Right forelimb (tissue), 1 donor: Measurements from ENCODE around the gene NEK4.

Experiments used
- DNase-seq: peaks from one replicate; pipeline ENCODE4 v3.0.0-alpha.2; 2018

The NEK4 gene

GRCh38 chr3:52770496-52771333 is at the start of gene NEK4:
NEK4 (minus strand) TSS chr3:52770940; CDS start chr3:52770746, 194 bp downstream.
- peak; percentile 93 for DNase-seq

GRCh38 chr3:52819936-52820335 is 49.2 kb upstream of the NEK4 start:
- no peak for DNase-seq

GRCh38 chr3:52817860-52818259 is 47.1 kb upstream of the NEK4 start:
- DNase-seq = no peak

- no peak for DNase-seq
Observed at GRCh38 chr3:52817221-52817620, 46.5 kb upstream of the NEK4 start.

GRCh38 chr3:52816654-52817053 is 45.9 kb upstream of the NEK4 start:
- DNase-seq = no peak

- DNase-seq = no peak
Observed at GRCh38 chr3:52816199-52816598, 45.5 kb upstream of the NEK4 start.

- no peak for DNase-seq
Observed at GRCh38 chr3:52813810-52814209, 43.1 kb upstream of the NEK4 start.

- no peak for DNase-seq
Observed at GRCh38 chr3:52811452-52812011, 40.8 kb upstream of the NEK4 start.

- DNase-seq = no peak
Observed at GRCh38 chr3:52810923-52811322, 40.2 kb upstream of the NEK4 start.

- no peak for DNase-seq
Observed at GRCh38 chr3:52809662-52810377, 39.1 kb upstream of the NEK4 start.

- no peak for DNase-seq
Observed at GRCh38 chr3:52809149-52809548, 38.4 kb upstream of the NEK4 start.

GRCh38 chr3:52805270-52806039 is 34.7 kb upstream of the NEK4 start:
- DNase-seq = no peak

- no peak for DNase-seq
Observed at GRCh38 chr3:52801839-52802238, 31.1 kb upstream of the NEK4 start.

- no peak for DNase-seq
Observed at GRCh38 chr3:52800079-52800478, 29.3 kb upstream of the NEK4 start.

- DNase-seq = no peak
Observed at GRCh38 chr3:52798978-52799476, 28.3 kb upstream of the NEK4 start.

- no peak for DNase-seq
Observed at GRCh38 chr3:52798376-52798977, 27.7 kb upstream of the NEK4 start.

GRCh38 chr3:52796411-52796810 is 25.7 kb upstream of the NEK4 start:
- no peak for DNase-seq

GRCh38 chr3:52795298-52795900 is 24.7 kb upstream of the NEK4 start:
- no peak for DNase-seq

GRCh38 chr3:52794612-52795099 is 23.9 kb upstream of the NEK4 start, which contains the start of gene ITIH3:
ITIH3 (plus strand) TSS chr3:52794796; CDS start chr3:52794804, 8 bp downstream.
- DNase-seq = no peak

- no peak for DNase-seq
Observed at GRCh38 chr3:52793702-52794611, 23.2 kb upstream of the NEK4 start.
